BLaER1 (cell line): ENCODE data around the gene P2RY13.

ENCODE experiments used
- H3K27ac ChIP-seq: shearing (Covaris generic); formaldehyde crosslinking; 2 replicates; pipeline ENCODE4 v1.8.1; 2022
- H3K27me3 ChIP-seq: shearing (Covaris generic); formaldehyde crosslinking; 2 replicates; pipeline ENCODE4 v1.8.1; 2022
- H3K36me3 ChIP-seq: shearing (Covaris generic); formaldehyde crosslinking; 2 replicates; pipeline ENCODE4 v1.8.1; 2022
- H3K4me1 ChIP-seq: shearing (Covaris generic); formaldehyde crosslinking; 2 replicates; pipeline ENCODE4 v1.8.1; 2022
- H3K4me2 ChIP-seq: shearing (Covaris generic); formaldehyde crosslinking; 2 replicates; pipeline ENCODE4 v1.8.1; 2022
- H3K4me3 ChIP-seq: shearing (Covaris generic); formaldehyde crosslinking; 2 replicates; pipeline ENCODE4 v1.8.1; 2022
- H3K9ac ChIP-seq: shearing (Covaris generic); formaldehyde crosslinking; 2 replicates; pipeline ENCODE4 v1.8.1; 2022
- H3K9me3 ChIP-seq: shearing (Covaris generic); formaldehyde crosslinking; 2 replicates; pipeline ENCODE4 v1.8.1; 2022
- H4K20me1 ChIP-seq: shearing (Covaris generic); formaldehyde crosslinking; 2 replicates; pipeline ENCODE4 v1.8.1; 2022
- Cebpa-rat ChIP-seq: shearing (Covaris generic); IDR thresholded peaks from 2 replicates; pipeline ENCODE4 v1.8.1; 2022

The P2RY13 gene

GRCh38 chr3:151322511-151322910 lies 6.8 kb downstream of the P2RY13 start:
- Histone ChIP-seq H3K27me3 (no peaks in the 10 kb centered on the region), H3K27ac (no peak overlapping the region), H3K4me2 (no peak overlapping the region), H3K9ac (no peak overlapping the region), H3K9me3 (no peaks in the 10 kb centered on the region), H3K4me1 (no peaks in the 10 kb centered on the region), H3K4me3 (no peak overlapping the region), H4K20me1 (no peaks in the 10 kb centered on the region), H3K36me3 (no peaks in the 10 kb centered on the region)
- no peak for TF ChIP-seq Cebpa-rat

GRCh38 chr3:151321526-151321925 lies 7.8 kb downstream of the P2RY13 start:
- TF ChIP-seq Cebpa-rat, result no peak

GRCh38 chr3:151320131-151320530 lies 9.2 kb downstream of the P2RY13 start:
- Histone ChIP-seq H3K4me2 (no peak overlapping the region), H3K4me3 (no peak overlapping the region), H3K4me1 (no peaks in the 10 kb centered on the region), H3K27me3 (no peaks in the 10 kb centered on the region), H4K20me1 (no peaks in the 10 kb centered on the region), H3K27ac (no peak overlapping the region), H3K36me3 (no peaks in the 10 kb centered on the region), H3K9ac (no peak overlapping the region), H3K9me3 (no peaks in the 10 kb centered on the region)
- TF ChIP-seq Cebpa-rat, result no peak

More at GRCh38 chr3:151321526-151321925, 7.8 kb downstream of the P2RY13 start:
- no peak overlapping the region for H3K4me3 ChIP-seq
- no peak overlapping the region for H3K27ac ChIP-seq
- no peaks in the 10 kb centered on the region for H3K27me3 ChIP-seq
- no peaks in the 10 kb centered on the region for H3K9me3 ChIP-seq
- H3K4me1 ChIP-seq, result no peaks in the 10 kb centered on the region
- no peak overlapping the region for H3K4me2 ChIP-seq
- no peak overlapping the region for H3K9ac ChIP-seq
- H3K36me3 ChIP-seq, result no peaks in the 10 kb centered on the region
- H4K20me1 ChIP-seq, result no peaks in the 10 kb centered on the region

GRCh38 chr3:151319628-151320027 lies 9.7 kb downstream of the P2RY13 start:
- no peak overlapping the region for H3K9ac ChIP-seq
- no peak overlapping the region for H3K27ac ChIP-seq
- no peaks in the 10 kb centered on the region for H3K27me3 ChIP-seq
- H3K4me3 ChIP-seq, result no peak overlapping the region
- no peaks in the 10 kb centered on the region for H3K9me3 ChIP-seq
- H3K36me3 ChIP-seq, result no peaks in the 10 kb centered on the region
- TF ChIP-seq Cebpa-rat, result no peak
- no peaks in the 10 kb centered on the region for H3K4me1 ChIP-seq
- no peaks in the 10 kb centered on the region for H4K20me1 ChIP-seq
- no peak overlapping the region for H3K4me2 ChIP-seq

GRCh38 chr3:151318991-151319390 lies 10.4 kb downstream of the P2RY13 start:
- Histone ChIP-seq H3K4me2 (no peak overlapping the region), H3K27me3 (no peaks in the 10 kb centered on the region), H3K9ac (no peak overlapping the region), H3K4me1 (no peaks in the 10 kb centered on the region), H3K27ac (no peak overlapping the region), H4K20me1 (no peaks in the 10 kb centered on the region), H3K36me3 (no peaks in the 10 kb centered on the region), H3K9me3 (no peaks in the 10 kb centered on the region), H3K4me3 (no peak overlapping the region)
- no peak for TF ChIP-seq Cebpa-rat

GRCh38 chr3:151318313-151318712 lies 11.0 kb downstream of the P2RY13 start:
- Histone ChIP-seq H3K27me3 (no peaks in the 10 kb centered on the region), H3K9ac (no peak overlapping the region), H3K27ac (no peak overlapping the region), H4K20me1 (no peaks in the 10 kb centered on the region), H3K9me3 (no peaks in the 10 kb centered on the region), H3K4me1 (no peaks in the 10 kb centered on the region), H3K4me2 (no peak overlapping the region), H3K4me3 (no peak overlapping the region), H3K36me3 (no peaks in the 10 kb centered on the region)
- no peak for TF ChIP-seq Cebpa-rat

GRCh38 chr3:151316267-151316991 lies 12.9 kb downstream of the P2RY13 start, which contains the start of gene GPR87:
Gene GPR87, minus strand, starts transcription at chr3:151316820. Its CDS starts 16,720 bp downstream, at chr3:151300100.
- Histone ChIP-seq H4K20me1 (no peaks in the 10 kb centered on the region), H3K4me2 (no peak within 1 kb of the TSS), H3K27ac (no peak within 1 kb of the TSS), H3K4me3 (no peak within 1 kb of the TSS), H3K4me1 (no peaks in the 10 kb centered on the region), H3K9me3 (no peaks in the 10 kb centered on the region), H3K27me3 (no peaks in the 10 kb centered on the region), H3K9ac (no peak within 1 kb of the TSS), H3K36me3 (no peaks in the 10 kb centered on the region)
- no peak for TF ChIP-seq Cebpa-rat

GRCh38 chr3:151315846-151316245 lies 13.5 kb downstream of the P2RY13 start:
- H3K36me3 ChIP-seq, result no peaks in the 10 kb centered on the region
- H3K4me2 ChIP-seq, result no peak overlapping the region
- no peak overlapping the region for H3K9ac ChIP-seq
- H3K4me1 ChIP-seq, result no peaks in the 10 kb centered on the region
- no peaks in the 10 kb centered on the region for H3K27me3 ChIP-seq
- no peaks in the 10 kb centered on the region for H3K9me3 ChIP-seq
- H3K27ac ChIP-seq, result no peak overlapping the region
- no peak for TF ChIP-seq Cebpa-rat
- H4K20me1 ChIP-seq, result no peaks in the 10 kb centered on the region
- no peak overlapping the region for H3K4me3 ChIP-seq

GRCh38 chr3:151315136-151315535 lies 14.2 kb downstream of the P2RY13 start:
- Histone ChIP-seq H3K27me3 (no peaks in the 10 kb centered on the region), H3K4me3 (no peak overlapping the region), H3K4me1 (no peaks in the 10 kb centered on the region)

GRCh38 chr3:151314593-151314992 lies 14.8 kb downstream of the P2RY13 start:
- Histone ChIP-seq H4K20me1 (no peaks in the 10 kb centered on the region), H3K27ac (no peak overlapping the region), H3K9ac (no peak overlapping the region), H3K9me3 (no peaks in the 10 kb centered on the region), H3K27me3 (no peaks in the 10 kb centered on the region), H3K4me3 (no peak overlapping the region), H3K36me3 (no peaks in the 10 kb centered on the region), H3K4me2 (no peak overlapping the region), H3K4me1 (no peaks in the 10 kb centered on the region)
- no peak for TF ChIP-seq Cebpa-rat

More at GRCh38 chr3:151315136-151315535, 14.2 kb downstream of the P2RY13 start:
- H3K4me2 ChIP-seq, result no peak overlapping the region
- no peaks in the 10 kb centered on the region for H3K9me3 ChIP-seq
- no peaks in the 10 kb centered on the region for H4K20me1 ChIP-seq
- no peak overlapping the region for H3K9ac ChIP-seq
- H3K36me3 ChIP-seq, result no peaks in the 10 kb centered on the region
- TF ChIP-seq Cebpa-rat, result no peak
- H3K27ac ChIP-seq, result no peak overlapping the region
